HepG2 (cell line): Measurements from ENCODE around the gene SCN7A. TPM values are rescaled to one million over a fixed set of nuclear protein-coding genes. Genes with fewer than 3 reads are reported as not detected.

Source experiments
- AFF4 ChIP-seq: sonication (generic); formaldehyde crosslinking; IDR thresholded peaks from 2 replicates; pipeline ENCODE4 v1.4.0; 2020; ENCODE audit warnings: missing genetic modification reagents
- ETV6 ChIP-seq: sonication (generic); formaldehyde crosslinking; conservative IDR thresholded peaks from 2 replicates; pipeline ENCODE4 v1.4.0; 2020; ENCODE audit warnings: missing genetic modification reagents
- EZH2 ChIP-seq: conservative IDR thresholded peaks from 2 replicates; pipeline ENCODE4 v1.6.1; 2012; ENCODE audit warnings: mild to moderate bottlenecking, low read depth, low read length, moderate library complexity
- GMEB2 ChIP-seq: IDR thresholded peaks from 2 replicates; pipeline ENCODE4 v1.6.1; 2016; ENCODE audit warnings: missing biosample characterization, missing genetic modification reagents, low read depth
- HOMEZ ChIP-seq: IDR thresholded peaks from 2 replicates; pipeline ENCODE4 v1.6.1; 2016; ENCODE audit warnings: low read depth
- IKZF1 ChIP-seq: fragments of 450-650 bp; IDR thresholded peaks from 2 replicates; pipeline ENCODE4 v1.7.1; 2016
- MEF2D ChIP-seq: sonication (generic); formaldehyde crosslinking; IDR thresholded peaks from 2 replicates; pipeline ENCODE4 v1.5.1; 2020; ENCODE audit warnings: mild to moderate bottlenecking, missing genetic modification reagents
- MLXIP ChIP-seq: sonication (generic); formaldehyde crosslinking; IDR thresholded peaks from 2 replicates; pipeline ENCODE4 v1.9.0; 2021; ENCODE audit warnings: missing genetic modification reagents, borderline replicate concordance
- PREB ChIP-seq: sonication (generic); formaldehyde crosslinking; IDR thresholded peaks from 2 replicates; pipeline ENCODE4 v1.4.0; 2020; ENCODE audit warnings: missing genetic modification reagents
- SIN3B ChIP-seq: fragments of 150-350 bp; IDR thresholded peaks from 2 replicates; pipeline ENCODE4 v1.6.1; 2014; ENCODE audit warnings: low read length
- SNAPC5 ChIP-seq: sonication (generic); formaldehyde crosslinking; IDR thresholded peaks from 2 replicates; pipeline ENCODE4 v1.8.1; 2023; ENCODE audit warnings: mild to moderate bottlenecking, missing genetic modification reagents, borderline replicate concordance
- TIGD3 ChIP-seq: sonication (generic); formaldehyde crosslinking; IDR thresholded peaks from 2 replicates; pipeline ENCODE4 v1.5.1; 2020; ENCODE audit warnings: mild to moderate bottlenecking, missing genetic modification reagents, borderline replicate concordance
- ZFP1 ChIP-seq: IDR thresholded peaks from 2 replicates; pipeline ENCODE4 v1.6.1; 2016
- ZFP62 ChIP-seq: sonication (generic); formaldehyde crosslinking; IDR thresholded peaks from 2 replicates; pipeline ENCODE4 v1.4.0; 2020; ENCODE audit warnings: missing genetic modification reagents
- ZNF101 ChIP-seq: sonication (generic); formaldehyde crosslinking; IDR thresholded peaks from 2 replicates; pipeline ENCODE4 v1.4.0; 2020; ENCODE audit warnings: mild to moderate bottlenecking, low read depth, missing genetic modification reagents, borderline replicate concordance
- ZNF564 ChIP-seq: sonication (generic); formaldehyde crosslinking; IDR thresholded peaks from 2 replicates; pipeline ENCODE4 v1.8.1; 2023; ENCODE audit warnings: mild to moderate bottlenecking, missing genetic modification reagents
- ZNF678 ChIP-seq: sonication (generic); formaldehyde crosslinking; IDR thresholded peaks from 2 replicates; pipeline ENCODE4 v1.4.0; 2020; ENCODE audit warnings: mild to moderate bottlenecking, missing genetic modification reagents
- polyA plus RNA-seq, 8 experiments: library from polyadenylated mRNA; depleted of rRNA in 3 of 8; stranded (reverse) in 7 of 8; unstranded in 1 of 8; fragments of >200 nt; fragmentation: Illumina TruSeq in 4 of 8; extraction: Trizol in 4 of 8; gene quantifications; 2 replicates each; pipeline versions ENCODE4 v1.2.1 to v1.2.3, GENCODE V29; 2011 to 2016; ENCODE audit warnings: low read depth in 4 of 8, missing spikeins in 1 of 8, mixed read lengths in 1 of 8; ENCODE audit not compliant: insufficient read depth in 1 of 8
- total RNA-seq, 5 experiments: library from RNA; depleted of rRNA; stranded (reverse); fragments of >200 nt; fragmentation: Illumina TruSeq; extraction: Trizol; gene quantifications; 2 replicates each; pipeline ENCODE4 v1.2.3, GENCODE V29; 2016; ENCODE audit warnings: low read depth in 1 of 5

SCN7A gene
- total and polyA plus RNA-seq, 2 of the 13 experiments (the other 11 are each of a cell fraction or from before 2014, with no cell fraction given) = 0.01 TPM; not detected in 1

GRCh38 chr2:166375736-166376487, 118.1 kb downstream of the SCN7A start, which contains the start of gene SCN9A (continued):
- TF ChIP-seq ZFP62 (CRISPR knock-in tag) (no peak), EZH2 (no peak), IKZF1 (no peak), ETV6 (CRISPR knock-in tag) (no peak; the same call in 1 of the 2 replicates), ZNF101 (no peak), PREB (CRISPR knock-in tag) (no peak), MEF2D (CRISPR knock-in tag) (peak; percentile 51), SNAPC5 (no peak), GMEB2 (CRISPR knock-in tag) (no peak), AFF4 (CRISPR knock-in tag) (no peak), ZNF678 (CRISPR knock-in tag) (no peak), TIGD3 (no peak), MLXIP (no peak), HOMEZ (CRISPR knock-in tag) (peak; percentile 59), SIN3B (no peak), ZFP1 (CRISPR knock-in tag) (peak; percentile 37; the same call in 1 of the 2 replicates), ZNF564 (CRISPR knock-in tag) (peak; percentile 80; the same call in 1 of the 2 replicates)
